Smooth muscle cell (in vitro differentiated cells): ENCODE data around the gene ZNF341. TPM values are rescaled to one million over a fixed set of nuclear protein-coding genes. Genes with fewer than 3 reads are reported as not detected.

Experiments used
- DNase-seq: peaks from one replicate; lab custom pipeline; 2025; ENCODE audit not compliant: unreplicated experiment; lab: John Stamatoyannopoulos, UW
- H2AFZ ChIP-seq: fragments of 200-600 bp; sonication (generic); 2 replicates; pipeline ENCODE4 v1.6.0; 2016; ENCODE audit warnings: antibody characterized with exemption, low read depth, mild to moderate bottlenecking
- H3F3A ChIP-seq: fragments of 200-600 bp; sonication (generic); 2 replicates; pipeline ENCODE4 v1.6.0; 2017; ENCODE audit warnings: antibody characterized with exemption, low read depth
- H3K27ac ChIP-seq: fragments of 200-600 bp; sonication (generic); 2 replicates; pipeline ENCODE4 v1.5.1; 2016; ENCODE audit warnings: low read depth, mild to moderate bottlenecking
- H3K27me3 ChIP-seq: fragments of 200-600 bp; sonication (generic); 2 replicates; pipeline ENCODE4 v1.6.1; 2016; ENCODE audit warnings: low read depth, mild to moderate bottlenecking
- H3K36me3 ChIP-seq: fragments of 200-600 bp; sonication (generic); 2 replicates; pipeline ENCODE4 v1.5.1; 2016; ENCODE audit warnings: low read depth
- H3K4me1 ChIP-seq: fragments of 200-600 bp; sonication (generic); 2 replicates; pipeline ENCODE4 v1.5.1; 2016; ENCODE audit warnings: low read depth
- H3K4me2 ChIP-seq: fragments of 200-600 bp; sonication (generic); 2 replicates; pipeline ENCODE4 v1.6.0; 2016; ENCODE audit warnings: mild to moderate bottlenecking
- H3K4me3 ChIP-seq: fragments of 200-600 bp; sonication (generic); 2 replicates; pipeline ENCODE4 v1.5.1; 2016; ENCODE audit warnings: mild to moderate bottlenecking
- H3K79me2 ChIP-seq: fragments of 200-600 bp; sonication (generic); 2 replicates; pipeline ENCODE4 v1.6.0; 2016; ENCODE audit warnings: low read depth, mild to moderate bottlenecking
- H3K9ac ChIP-seq: fragments of 200-600 bp; sonication (generic); 2 replicates; pipeline ENCODE4 v1.6.0; 2016; ENCODE audit warnings: low read depth
- H3K9me3 ChIP-seq: fragments of 200-600 bp; sonication (generic); replicated peaks from 2 replicates; pipeline ENCODE4 v1.5.1; 2016; ENCODE audit warnings: low read depth
- H4K20me1 ChIP-seq: fragments of 200-600 bp; sonication (generic); 2 replicates; pipeline ENCODE4 v1.6.0; 2016; ENCODE audit warnings: low read depth
- WGBS: methylation state at CpG from one replicate; pipeline ENCODE4 v1.1.7; 2016; ENCODE audit warnings: low lambda C conversion rate; 5-methylcytosine and 5-hydroxymethylcytosine counted together
- polyA plus RNA-seq: library from polyadenylated mRNA; unstranded; fragments of >200 nt; fragmentation: Nextera tagmentation; extraction: Ambion mirVana; gene quantifications from 2 replicates; pipeline ENCODE4 v1.2.1, GENCODE V29; 2016
- total RNA-seq: library from RNA; depleted of rRNA; stranded (reverse); fragments of >200 nt; gene quantifications from 2 replicates; pipeline ENCODE4 v1.2.3, GENCODE V29; 2014
- TF ChIP-seq, protein P1 (sequence below): fragments of 200-600 bp; sonication (generic); IDR thresholded peaks from 2 replicates; pipeline ENCODE4 v1.5.1; 2017; ENCODE audit warnings: borderline replicate concordance, mild to moderate bottlenecking, antibody characterized with exemption; ENCODE audit not compliant: insufficient read depth, poor library complexity, severe bottlenecking

The ZNF341 gene
- total and polyA plus RNA-seq, 2 experiments from 2014 or later: 1.2 to 2.0 TPM

DNA sequence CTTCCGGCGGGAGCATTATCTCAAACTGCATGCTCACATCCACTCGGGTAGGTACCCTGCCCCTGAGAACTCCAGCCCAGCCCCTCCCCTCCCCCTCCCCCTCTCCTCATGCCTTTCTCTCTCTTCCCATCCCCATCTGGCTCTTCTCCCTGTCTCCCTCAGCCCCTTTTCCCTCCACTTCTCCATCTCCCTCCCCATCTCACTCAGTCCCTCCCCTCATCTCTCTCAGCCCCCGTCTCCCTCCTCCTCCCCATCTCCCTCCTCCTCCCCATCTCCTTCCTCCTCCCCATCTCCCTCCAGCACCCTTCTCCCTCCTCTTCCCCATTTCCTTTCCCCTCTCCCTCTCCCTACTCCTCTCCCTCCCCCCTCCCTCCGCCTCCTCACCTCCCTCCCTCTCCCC, 52.0 kb downstream of the ZNF341 start:
- H3K4me3 ChIP-seq: no peak overlapping the region
- WGBS: 89% methylated on average over 3 of the region's 5 CpGs
- TF ChIP-seq, protein P1, sequence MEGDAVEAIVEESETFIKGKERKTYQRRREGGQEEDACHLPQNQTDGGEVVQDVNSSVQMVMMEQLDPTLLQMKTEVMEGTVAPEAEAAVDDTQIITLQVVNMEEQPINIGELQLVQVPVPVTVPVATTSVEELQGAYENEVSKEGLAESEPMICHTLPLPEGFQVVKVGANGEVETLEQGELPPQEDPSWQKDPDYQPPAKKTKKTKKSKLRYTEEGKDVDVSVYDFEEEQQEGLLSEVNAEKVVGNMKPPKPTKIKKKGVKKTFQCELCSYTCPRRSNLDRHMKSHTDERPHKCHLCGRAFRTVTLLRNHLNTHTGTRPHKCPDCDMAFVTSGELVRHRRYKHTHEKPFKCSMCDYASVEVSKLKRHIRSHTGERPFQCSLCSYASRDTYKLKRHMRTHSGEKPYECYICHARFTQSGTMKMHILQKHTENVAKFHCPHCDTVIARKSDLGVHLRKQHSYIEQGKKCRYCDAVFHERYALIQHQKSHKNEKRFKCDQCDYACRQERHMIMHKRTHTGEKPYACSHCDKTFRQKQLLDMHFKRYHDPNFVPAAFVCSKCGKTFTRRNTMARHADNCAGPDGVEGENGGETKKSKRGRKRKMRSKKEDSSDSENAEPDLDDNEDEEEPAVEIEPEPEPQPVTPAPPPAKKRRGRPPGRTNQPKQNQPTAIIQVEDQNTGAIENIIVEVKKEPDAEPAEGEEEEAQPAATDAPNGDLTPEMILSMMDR: no peak

DNA sequence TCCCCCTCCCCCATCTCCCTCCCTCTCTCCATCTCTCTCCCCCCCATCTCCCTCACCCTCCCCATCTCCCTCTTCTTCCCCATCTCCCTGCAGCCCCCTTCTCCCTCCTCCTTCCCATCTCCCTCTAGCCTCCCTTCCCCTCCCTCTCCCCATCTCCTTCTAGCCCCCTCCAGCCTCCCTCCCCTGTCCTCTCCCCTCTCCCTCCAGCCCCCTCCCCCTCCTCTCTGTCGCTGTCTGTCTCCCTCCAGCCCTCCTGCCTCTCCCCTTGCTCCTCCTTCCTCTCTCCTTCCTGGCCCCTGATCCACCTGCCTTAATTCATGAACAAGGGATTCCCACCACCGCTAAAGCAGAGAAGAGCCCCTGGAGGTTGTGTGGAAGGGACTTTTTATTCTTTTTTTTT, 52.4 kb downstream of the ZNF341 start:
- no peaks in the 10 kb centered on the region for H3K79me2 ChIP-seq
- TF ChIP-seq, protein P1: no peak
- no peak for DNase-seq
- peaks cover 13% of the 10 kb centered on the region for H3F3A ChIP-seq
- H3K9ac ChIP-seq: no peak overlapping the region
- H3K9me3 ChIP-seq: no peaks in the 10 kb centered on the region
- WGBS: 94% methylated on average over 1 of the region's 2 CpGs
- peaks cover 2% of the 10 kb centered on the region for H4K20me1 ChIP-seq
- H2AFZ ChIP-seq: no peak overlapping the region
- H3K4me1 ChIP-seq: no peaks in the 10 kb centered on the region
- no peak overlapping the region for H3K4me2 ChIP-seq
- no peaks in the 10 kb centered on the region for H3K27me3 ChIP-seq
- no peak overlapping the region for H3K4me3 ChIP-seq
- no peak overlapping the region for H3K27ac ChIP-seq
- H3K36me3 ChIP-seq: no peaks in the 10 kb centered on the region

More for the DNA sequence above, 52.0 kb downstream of the ZNF341 start:
- Histone ChIP-seq H3K36me3 (no peaks in the 10 kb centered on the region), H3K27me3 (no peaks in the 10 kb centered on the region), H3K9ac (no peak overlapping the region), H4K20me1 (no peaks in the 10 kb centered on the region), H2AFZ (no peak overlapping the region), H3K4me1 (no peaks in the 10 kb centered on the region), H3K4me2 (no peak overlapping the region), H3K79me2 (no peaks in the 10 kb centered on the region), H3F3A (peaks cover 10% of the 10 kb centered on the region), H3K9me3 (no peaks in the 10 kb centered on the region), H3K27ac (no peak overlapping the region)
- DNase-seq: no peak

DNA sequence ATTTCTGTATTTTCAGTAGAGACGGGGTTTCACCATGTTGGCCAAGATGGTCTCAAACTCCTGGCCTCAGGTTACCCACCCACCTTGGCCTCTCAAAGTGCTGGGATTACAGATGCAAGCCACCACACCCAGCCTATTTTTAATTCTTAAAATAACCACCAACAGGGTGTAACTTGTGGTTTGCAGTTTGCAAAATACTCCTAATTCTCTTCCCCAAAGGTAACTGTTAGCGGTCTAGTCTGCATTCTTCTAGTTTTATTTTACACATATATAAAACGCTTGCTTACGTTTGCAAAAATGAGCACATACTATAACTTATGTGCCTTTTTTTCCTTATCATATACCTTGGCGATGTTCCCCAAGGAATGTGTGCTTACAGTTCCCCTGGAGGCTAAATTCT, 53.7 kb downstream of the ZNF341 start:
- WGBS: 95% methylated on average over 5 of the region's 5 CpGs
- Histone ChIP-seq H3K27me3 (no peaks in the 10 kb centered on the region), H4K20me1 (peaks cover 3% of the 10 kb centered on the region), H3K9me3 (no peaks in the 10 kb centered on the region), H3K4me2 (no peak overlapping the region), H3K4me3 (no peak overlapping the region), H3K4me1 (no peaks in the 10 kb centered on the region), H3K9ac (no peak overlapping the region), H3K27ac (no peak overlapping the region), H3K79me2 (no peaks in the 10 kb centered on the region), H3K36me3 (no peaks in the 10 kb centered on the region), H3F3A (peaks cover 13% of the 10 kb centered on the region), H2AFZ (no peak overlapping the region)
- DNase-seq: no peak
- TF ChIP-seq, protein P1: no peak

DNA sequence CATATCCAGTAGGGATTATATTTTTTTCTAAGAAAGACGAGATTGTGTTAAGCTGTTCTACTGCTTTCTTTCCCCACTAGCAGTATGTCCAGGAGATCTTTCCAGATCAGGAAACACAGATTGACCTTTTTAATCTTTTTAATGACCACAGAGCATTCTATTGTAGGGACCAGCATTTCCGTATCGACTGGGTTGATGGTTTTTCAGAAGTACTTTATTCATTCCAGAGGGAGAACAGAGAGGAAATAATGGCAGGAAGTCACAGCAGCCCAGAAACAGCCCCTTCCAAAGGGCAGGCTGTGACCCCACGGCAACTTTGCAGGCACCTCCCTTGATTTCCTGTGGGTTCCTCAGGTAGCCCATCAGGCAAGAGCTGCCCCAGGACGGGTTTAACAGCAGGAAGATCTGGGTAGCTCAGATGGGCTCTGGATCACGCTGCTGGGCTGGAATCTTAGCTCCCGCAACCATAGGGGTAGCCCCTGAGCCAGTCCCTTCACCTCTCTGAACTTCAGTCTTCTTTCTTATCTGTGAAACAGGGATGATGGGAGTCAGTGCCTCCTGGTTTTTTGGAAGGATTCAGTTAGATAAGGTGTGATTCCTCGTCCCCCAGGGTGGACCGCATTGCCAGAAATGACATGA, 55.6 kb downstream of the ZNF341 start:
- no peak overlapping the region for H3K9ac ChIP-seq
- H3K9me3 ChIP-seq: no peaks in the 10 kb centered on the region
- no peak overlapping the region for H3K4me3 ChIP-seq
- H3K4me2 ChIP-seq: no peak overlapping the region
- no peak overlapping the region for H3K27ac ChIP-seq
- H3K27me3 ChIP-seq: no peaks in the 10 kb centered on the region
- peaks cover 7% of the 10 kb centered on the region for H3F3A ChIP-seq
- no peaks in the 10 kb centered on the region for H3K36me3 ChIP-seq
- no peaks in the 10 kb centered on the region for H3K4me1 ChIP-seq
- DNase-seq: no peak
- H3K79me2 ChIP-seq: no peaks in the 10 kb centered on the region
- peaks cover 3% of the 10 kb centered on the region for H4K20me1 ChIP-seq
- TF ChIP-seq, protein P1: no peak
- WGBS: 79% methylated on average over 9 of the region's 9 CpGs
- H2AFZ ChIP-seq: no peak overlapping the region
